SHP77 treated with DMSO at 0.1 percent for 48 hours (cell line): ENCODE data around the gene DSCAML1.

Source experiments
- DNase-seq: peaks from one replicate; lab custom pipeline; 2025; lab: John Stamatoyannopoulos, UW

Gene DSCAML1

GRCh38 chr11:117606211-117606610 is 190.8 kb downstream of the DSCAML1 start:
- no peak for DNase-seq

GRCh38 chr11:117605331-117605730 is 191.7 kb downstream of the DSCAML1 start:
- DNase-seq, result no peak

- no peak for DNase-seq
Observed at GRCh38 chr11:117604336-117604995, 192.6 kb downstream of the DSCAML1 start.

- no peak for DNase-seq
Observed at GRCh38 chr11:117603932-117604331, 193.1 kb downstream of the DSCAML1 start.

- DNase-seq, result no peak
Observed at GRCh38 chr11:117601006-117601708, 195.9 kb downstream of the DSCAML1 start.

- DNase-seq, result no peak
Observed at GRCh38 chr11:117600234-117600783, 196.7 kb downstream of the DSCAML1 start.

GRCh38 chr11:117597071-117597470 is 199.9 kb downstream of the DSCAML1 start:
- DNase-seq, result no peak

- no peak for DNase-seq
Observed at GRCh38 chr11:117595440-117595839, 201.6 kb downstream of the DSCAML1 start.

GRCh38 chr11:117594721-117595120 is 202.3 kb downstream of the DSCAML1 start:
- no peak for DNase-seq

- no peak for DNase-seq
Observed at GRCh38 chr11:117593065-117593464, 204.0 kb downstream of the DSCAML1 start.

GRCh38 chr11:117591316-117592039 is 205.5 kb downstream of the DSCAML1 start:
- no peak for DNase-seq

GRCh38 chr11:117589063-117589462 is 208.0 kb downstream of the DSCAML1 start:
- DNase-seq, result no peak

GRCh38 chr11:117588166-117588810 is 208.7 kb downstream of the DSCAML1 start:
- DNase-seq, result no peak

- no peak for DNase-seq
Observed at GRCh38 chr11:117587416-117587815, 209.6 kb downstream of the DSCAML1 start.

GRCh38 chr11:117586392-117586791 is 210.6 kb downstream of the DSCAML1 start:
- DNase-seq, result no peak

- DNase-seq, result no peak
Observed at GRCh38 chr11:117585631-117586030, 211.4 kb downstream of the DSCAML1 start.

GRCh38 chr11:117584056-117584830 is 212.8 kb downstream of the DSCAML1 start:
- no peak for DNase-seq

GRCh38 chr11:117583063-117583801 is 213.8 kb downstream of the DSCAML1 start:
- DNase-seq, result no peak

- no peak for DNase-seq
Observed at GRCh38 chr11:117582433-117582832, 214.6 kb downstream of the DSCAML1 start.

GRCh38 chr11:117580866-117581265 is 216.2 kb downstream of the DSCAML1 start:
- DNase-seq, result no peak

- DNase-seq, result no peak
Observed at GRCh38 chr11:117579161-117579560, 217.9 kb downstream of the DSCAML1 start.
